MM.1S (cell line): ENCODE results near the gene IGFBP5.

Experiments used
- CTCF ChIP-seq: fragments of 300-600 bp; sonication (generic); IDR thresholded peaks from 2 replicates; pipeline ENCODE4 v1.5.1; 2016; ENCODE audit warnings: antibody characterized with exemption, low read length, mixed read lengths
- EZH2 ChIP-seq: fragments of 300-600 bp; sonication (generic); optimal IDR thresholded peaks from 2 replicates; pipeline ENCODE3; 2017; ENCODE audit warnings: low read depth, mild to moderate bottlenecking, antibody characterized with exemption, low read length, mixed read lengths
- EZH2phosphoT487 ChIP-seq: fragments of 300-600 bp; sonication (generic); IDR thresholded peaks from 2 replicates; pipeline ENCODE4 v1.6.1; 2018; ENCODE audit warnings: antibody characterized with exemption, low read length

- TF ChIP-seq EZH2phosphoT487 (no peak), CTCF (no peak), EZH2 (no peak)
Observed at GRCh38 chr2:216633616-216634369, 61.6 kb downstream of the IGFBP5 start.
